Common myeloid progenitor, CD34-positive (primary cell): Measurements from ENCODE around the gene CDK16.

Experiments
- CTCF ChIA-PET: fragments of 350-600 bp; sonication (Branson Sonifier 250); formaldehyde crosslinking; loops from one replicate; lab custom pipeline; 2021; ENCODE audit warnings: antibody characterized with exemption; lab: Charles Lee
- POLR2A ChIA-PET: fragments of 350-600 bp; sonication (Branson Sonifier 250); formaldehyde crosslinking; loops from one replicate; lab custom pipeline; 2021; ENCODE audit warnings: antibody characterized with exemption; lab: Charles Lee
- DNase-seq, 3 donors: peaks; one replicate each; pipeline versions ENCODE4 v3.0.0 to v3.0.0-alpha.2; 2013
- H3K27ac ChIP-seq, 2 experiments: 1 replicate in 1 of 2; 2 replicates in 1 of 2; pipeline ENCODE4 v1.7.0; 2013; ENCODE audit warnings: inconsistent platforms in 2 of 2, low read length in 2 of 2, mild to moderate bottlenecking in 2 of 2, low read depth in 1 of 2, moderate library complexity in 1 of 2; ENCODE audit not compliant: severe bottlenecking in 2 of 2, insufficient read depth in 1 of 2, poor library complexity in 1 of 2
- H3K27me3 ChIP-seq, 5 experiments: replicated peaks in 2 of 5; 1 replicate in 3 of 5; 2 replicates in 2 of 5; pipeline versions ENCODE4 v1.6.1 to v1.7.0; 2013; ENCODE audit warnings: low read length in 4 of 5, mild to moderate bottlenecking in 2 of 5, moderate library complexity in 2 of 5, inconsistent platforms in 1 of 5; ENCODE audit not compliant: insufficient read depth in 5 of 5, control insufficient read depth in 4 of 5
- H3K36me3 ChIP-seq, 4 experiments: 1 replicate in 2 of 4; 2 replicates in 2 of 4; pipeline versions ENCODE4 v1.6.1 to v1.7.0; 2013; ENCODE audit warnings: low read length in 3 of 4, control low read depth in 1 of 4, mild to moderate bottlenecking in 1 of 4; ENCODE audit not compliant: control insufficient read depth in 4 of 4, insufficient read depth in 4 of 4
- H3K4me1 ChIP-seq, 4 experiments: 1 replicate in 3 of 4; 2 replicates in 1 of 4; pipeline versions ENCODE4 v1.6.1 to v1.7.1; 2013; ENCODE audit warnings: low read length in 3 of 4, mild to moderate bottlenecking in 3 of 4, control low read depth in 1 of 4, inconsistent platforms in 1 of 4, moderate library complexity in 1 of 4; ENCODE audit not compliant: control insufficient read depth in 4 of 4, insufficient read depth in 4 of 4; ENCODE audit errors: control extremely low read depth in 1 of 4
- H3K4me3 ChIP-seq, 7 experiments: 1 replicate in 4 of 7; 2 replicates in 3 of 7; pipeline versions ENCODE4 v1.5.1 to v1.7.0; 2013; ENCODE audit warnings: mild to moderate bottlenecking in 7 of 7, low read length in 6 of 7, moderate library complexity in 6 of 7, inconsistent platforms in 2 of 7, low read depth in 2 of 7, control low read depth in 1 of 7; ENCODE audit not compliant: insufficient read depth in 4 of 7, control insufficient read depth in 1 of 7; ENCODE audit errors: extremely low read depth in 1 of 7
- H3K9me3 ChIP-seq, 5 experiments: 1 replicate in 4 of 5; 2 replicates in 1 of 5; pipeline versions ENCODE4 v1.6.1 to v1.7.1; 2013; ENCODE audit warnings: low read length in 4 of 5, mild to moderate bottlenecking in 2 of 5, inconsistent platforms in 1 of 5, low read depth in 1 of 5, moderate library complexity in 1 of 5; ENCODE audit not compliant: control insufficient read depth in 4 of 5, insufficient read depth in 2 of 5; ENCODE audit errors: control extremely low read depth in 1 of 5
- WGBS: methylation state at CpG from one replicate; pipeline ENCODE4 v1.1.5; 2013; ENCODE audit not compliant: insufficient coverage; 5-methylcytosine and 5-hydroxymethylcytosine counted together

Gene CDK16

DNA sequence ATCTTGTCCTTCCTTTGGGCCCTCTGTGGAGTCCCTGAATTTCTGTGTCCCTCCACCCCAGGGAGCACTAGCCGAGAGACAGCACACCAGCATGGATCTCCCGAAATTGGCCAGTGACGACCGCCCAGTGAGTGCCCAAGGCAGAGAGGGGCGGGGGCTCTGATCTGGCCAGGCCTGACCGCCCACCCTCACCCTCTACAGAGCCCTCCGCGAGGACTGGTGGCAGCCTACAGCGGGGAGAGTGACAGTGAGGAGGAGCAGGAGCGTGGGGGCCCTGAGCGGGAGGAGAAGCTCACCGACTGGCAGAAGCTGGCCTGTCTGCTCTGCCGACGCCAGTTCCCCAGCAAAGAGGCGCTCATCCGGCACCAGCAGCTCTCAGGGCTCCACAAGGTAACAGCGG is 33.2 kb upstream of the CDK16 start:
- ChIA-PET POLR2A (no interaction called here), CTCF (no interaction called here)
- Histone ChIP-seq H3K36me3 (peaks cover 3 to 57% (median 26%) of the 10 kb centered on the region in 4 experiments), H3K4me3 (no peak overlapping the region), H3K27ac (no peak overlapping the region), H3K27me3 (peaks cover 0 to 60% (median 0%) of the 10 kb centered on the region in 5 experiments), H3K4me1 (peaks cover 0 to under 1% (median 0%) of the 10 kb centered on the region in 4 experiments), H3K9me3 (no peaks in the 10 kb centered on the region)
- 92% methylated on average over 11 of the region's 17 CpGs for WGBS
- DNase-seq = no peak

DNA sequence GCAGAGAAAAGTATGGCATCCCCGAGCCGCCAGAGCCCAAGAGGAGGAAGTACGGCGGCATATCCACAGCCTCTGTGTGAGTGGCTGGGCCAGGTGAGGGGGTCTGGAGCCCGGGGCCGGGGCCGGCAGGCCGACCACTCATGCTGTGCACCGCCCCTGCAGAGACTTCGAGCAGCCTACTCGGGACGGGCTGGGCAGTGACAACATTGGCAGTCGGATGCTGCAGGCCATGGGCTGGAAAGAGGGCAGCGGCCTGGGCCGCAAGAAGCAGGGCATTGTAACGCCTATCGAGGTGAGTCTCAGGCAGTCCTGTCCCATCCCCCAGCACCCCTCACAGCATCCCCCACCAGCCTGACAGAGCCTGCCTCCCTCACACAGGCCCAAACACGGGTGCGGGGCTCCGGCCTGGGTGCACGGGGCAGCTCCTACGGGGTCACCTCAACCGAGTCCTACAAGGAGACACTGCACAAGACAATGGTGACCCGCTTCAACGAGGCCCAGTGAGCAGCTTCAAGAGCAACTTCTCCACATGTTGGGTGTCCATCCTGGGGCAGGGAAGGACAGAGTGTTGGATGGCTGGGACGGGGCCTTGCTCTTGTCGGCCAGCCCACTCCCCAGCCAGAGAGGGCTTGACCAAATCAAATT is 32.3 kb upstream of the CDK16 start:
- Histone ChIP-seq H3K4me3 (no peak overlapping the region), H3K36me3 (peaks cover 3 to 49% (median 22%) of the 10 kb centered on the region in 4 experiments), H3K27ac (no peak overlapping the region), H3K27me3 (peaks cover 0 to 67% (median 0%) of the 10 kb centered on the region in 5 experiments), H3K9me3 (no peaks in the 10 kb centered on the region), H3K4me1 (peaks cover 0 to 6% (median 2%) of the 10 kb centered on the region in 4 experiments)
- POLR2A ChIA-PET = no interaction called here
- 89% methylated on average over 23 of the region's 27 CpGs for WGBS
- CTCF ChIA-PET = interaction anchor here (0.6 kb wide), 1 partner anchor 33 kb away, joined by 3 read pairs; no protein-coding TSS in a partner anchor
- DNase-seq = no peak

DNA sequence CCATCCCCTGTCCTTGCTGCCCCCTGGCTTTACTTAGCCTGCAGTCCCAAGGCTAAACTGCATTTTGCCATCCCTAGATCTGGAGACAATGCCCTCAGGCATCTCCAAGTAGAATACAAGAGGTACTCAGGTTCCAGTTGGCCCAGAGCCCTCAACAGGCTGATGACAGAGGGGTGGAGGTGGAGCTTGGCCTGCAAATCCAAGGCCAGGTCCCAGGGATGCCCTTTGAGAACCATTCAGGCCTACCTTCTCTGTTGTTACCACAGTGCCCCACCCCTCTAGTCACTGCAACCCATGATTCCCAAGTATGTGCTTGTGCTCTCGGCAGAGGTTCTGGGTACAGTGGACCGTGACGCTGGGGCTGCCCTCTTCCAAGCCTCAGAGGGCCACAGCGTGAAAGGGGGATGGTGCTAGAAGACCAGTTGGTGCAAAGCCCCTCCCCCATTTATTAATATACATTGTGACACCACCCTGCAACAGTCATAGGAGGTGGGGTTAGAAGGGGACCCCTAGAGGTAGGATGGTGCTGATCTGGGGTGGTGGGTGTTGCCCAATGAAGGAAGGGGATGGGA is 31.3 kb upstream of the CDK16 start:
- CTCF ChIA-PET = no interaction called here
- peaks cover 3 to 39% (median 17%) of the 10 kb centered on the region in 4 experiments for H3K36me3 ChIP-seq
- H3K4me1 ChIP-seq = peaks cover 2 to 11% (median 8%) of the 10 kb centered on the region in 4 experiments
- POLR2A ChIA-PET = no interaction called here
- peaks cover 0 to 66% (median 0%) of the 10 kb centered on the region in 5 experiments for H3K27me3 ChIP-seq
- no peak overlapping the region for H3K27ac ChIP-seq
- H3K9me3 ChIP-seq = no peaks in the 10 kb centered on the region
- no peak for DNase-seq
- 100% methylated on average over 3 of the region's 4 CpGs for WGBS
- H3K4me3 ChIP-seq = no peak overlapping the region

DNA sequence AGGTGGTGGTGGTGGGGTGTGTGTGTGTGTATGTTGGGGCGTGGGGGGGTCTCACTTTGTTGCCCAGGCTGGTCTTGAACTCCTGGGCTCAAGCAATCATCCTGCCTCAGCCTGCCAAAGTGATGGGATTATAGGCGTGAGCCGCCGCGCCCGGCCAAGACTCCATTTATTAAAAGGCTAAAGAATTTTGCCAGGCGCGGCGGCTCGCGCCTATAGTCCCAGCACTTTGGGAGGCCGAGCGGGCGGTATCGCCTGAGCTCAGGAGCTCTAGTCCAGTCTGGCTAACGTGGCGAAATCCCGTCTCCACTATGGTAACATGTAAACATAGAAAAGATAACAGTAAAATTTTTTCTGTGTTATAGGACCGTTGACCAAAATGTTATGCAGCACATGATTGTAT is 28.6 kb upstream of the CDK16 start:
- ChIA-PET POLR2A (no interaction called here), CTCF (no interaction called here)
- Histone ChIP-seq H3K4me1 (peaks cover 10 to 27% (median 22%) of the 10 kb centered on the region in 4 experiments), H3K9me3 (no peaks in the 10 kb centered on the region), H3K27me3 (peaks cover 0 to 50% (median 0%) of the 10 kb centered on the region in 5 experiments), H3K27ac (no peak overlapping the region), H3K4me3 (no peak overlapping the region), H3K36me3 (peaks cover 0 to 24% (median 9%) of the 10 kb centered on the region in 4 experiments)
- 82% methylated on average over 14 of the region's 19 CpGs for WGBS
- DNase-seq = peak in 2 of 3 donors; percentile 31 to 32

DNA sequence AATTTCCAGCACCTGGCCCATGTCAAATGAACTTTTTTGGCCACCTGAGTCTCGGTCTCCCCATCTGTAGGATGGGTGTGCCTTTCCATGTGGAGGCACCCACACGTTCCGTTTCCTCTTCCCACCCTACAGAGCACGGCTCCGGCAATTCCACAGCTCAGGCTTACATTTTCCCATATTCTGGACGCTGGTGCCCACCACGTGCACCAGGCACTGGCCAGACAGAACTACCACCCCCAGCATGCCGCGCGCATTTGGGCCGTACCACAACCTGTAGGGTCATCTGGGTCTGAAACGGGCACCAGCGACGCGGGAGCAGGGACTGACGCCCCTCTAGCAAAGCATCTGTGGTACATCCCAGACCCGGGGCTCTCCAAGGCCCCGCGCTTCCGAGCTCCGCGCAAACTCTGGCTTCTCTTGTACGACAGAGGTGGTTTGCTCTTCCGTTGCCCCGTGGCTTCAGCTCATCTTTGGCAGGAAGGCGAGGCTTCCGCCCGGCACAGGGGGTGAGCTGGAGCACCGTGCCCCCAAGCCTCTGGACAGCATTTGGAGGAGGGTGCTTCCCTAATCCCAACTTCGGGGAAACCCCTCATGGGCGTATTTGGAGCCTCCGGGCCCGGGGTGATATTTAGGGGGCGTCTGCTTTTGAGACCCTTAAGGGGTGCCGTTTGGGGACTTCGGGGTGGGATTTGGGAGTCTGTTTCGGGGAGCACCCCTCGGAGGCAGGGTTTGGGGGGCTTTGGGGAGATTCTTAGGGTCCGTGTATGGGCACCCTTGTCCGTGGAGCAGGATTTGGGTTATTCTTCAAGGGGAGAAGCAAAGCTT is 27.8 kb upstream of the CDK16 start:
- peak; percentile 92 to 97 (median 96) for DNase-seq
- H3K36me3 ChIP-seq = peaks cover 0 to 16% (median 5%) of the 10 kb centered on the region in 4 experiments
- peak overlapping the region; percentile 17 to 81 for H3K27ac ChIP-seq
- peak overlapping the region; percentile 48 to 81 (median 71) for H3K4me3 ChIP-seq
- WGBS = 28% methylated on average over 36 of the region's 40 CpGs
- ChIA-PET CTCF (interaction anchor here (1.1 to 1.5 kb wide), 4 partner anchors 171 to 332 kb away, joined by 3 to 4 read pairs (median 4); no protein-coding TSS in a partner anchor), POLR2A (interaction anchor here (0.6 to 0.9 kb wide), 3 partner anchors 171 to 333 kb away, joined by 3 to 4 read pairs (median 3); no protein-coding TSS in a partner anchor)
- no peaks in the 10 kb centered on the region for H3K9me3 ChIP-seq
- peaks cover 10 to 32% (median 28%) of the 10 kb centered on the region in 4 experiments for H3K4me1 ChIP-seq
- H3K27me3 ChIP-seq = peaks cover 0 to 43% (median 0%) of the 10 kb centered on the region in 5 experiments

DNA sequence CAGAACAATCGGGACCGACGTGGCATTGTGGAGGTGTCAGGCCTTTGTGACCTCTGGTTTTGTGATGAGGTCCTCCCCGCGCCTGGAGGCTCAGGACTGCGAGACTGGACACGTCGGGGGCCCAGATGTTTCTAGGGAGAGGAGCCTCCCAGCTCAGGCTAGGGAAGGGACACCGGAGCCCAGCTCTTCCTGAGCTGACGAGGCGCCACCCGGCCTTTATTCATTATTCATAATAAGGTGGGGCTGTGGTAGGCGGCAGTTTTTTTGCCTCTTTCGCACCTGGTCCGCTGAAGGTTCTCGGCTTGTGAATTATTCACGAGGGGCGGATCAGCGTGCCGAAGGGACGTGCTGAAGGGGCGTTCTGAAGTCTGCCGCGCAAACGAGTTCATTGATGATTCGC is 27.1 kb upstream of the CDK16 start:
- 36% methylated on average over 26 of the region's 26 CpGs for WGBS
- peak overlapping the region; percentile 17 to 81 for H3K27ac ChIP-seq

More for the DNA sequence above, 27.1 kb upstream of the CDK16 start:
- peak overlapping the region; percentile 48 to 81 (median 71) for H3K4me3 ChIP-seq
- peaks cover 0 to 40% (median 0%) of the 10 kb centered on the region in 5 experiments for H3K27me3 ChIP-seq
- ChIA-PET CTCF (interaction anchor here (1.1 to 1.5 kb wide), 4 partner anchors 171 to 332 kb away, joined by 3 to 4 read pairs (median 4); no protein-coding TSS in a partner anchor), POLR2A (interaction anchor here (0.6 to 0.9 kb wide), 2 partner anchors 192 to 332 kb away, joined by 3 read pairs; no protein-coding TSS in a partner anchor)
- peak in 2 of 3 donors; percentile 28 to 46 for DNase-seq
- H3K4me1 ChIP-seq = peaks cover 10 to 39% (median 34%) of the 10 kb centered on the region in 4 experiments
- H3K9me3 ChIP-seq = no peaks in the 10 kb centered on the region
- H3K36me3 ChIP-seq = peaks cover 0 to 15% (median 2%) of the 10 kb centered on the region in 4 experiments
